DOHH2 (cell line): ENCODE data around the gene KAT2B.

Source experiments
- H3F3A ChIP-seq: fragments of 200-600 bp; sonication (generic), shearing (Covaris generic); 2 replicates; pipeline ENCODE4 v1.6.0; 2016; ENCODE audit warnings: antibody characterized with exemption, mild to moderate bottlenecking; ENCODE audit not compliant: control insufficient read depth, insufficient read depth
- H3K27ac ChIP-seq: fragments of 200-600 bp; sonication (generic); 2 replicates; pipeline ENCODE4 v1.5.1; 2014; ENCODE audit warnings: low read depth, mild to moderate bottlenecking, low read length, moderate library complexity
- H3K27me3 ChIP-seq: fragments of 200-600 bp; sonication (generic); 2 replicates; pipeline ENCODE4 v1.6.1; 2014; ENCODE audit warnings: mild to moderate bottlenecking, low read length, mixed read lengths; ENCODE audit not compliant: control insufficient read depth
- H3K36me3 ChIP-seq: fragments of 200-600 bp; sonication (generic); 2 replicates; pipeline ENCODE4 v1.6.1; 2014; ENCODE audit warnings: mild to moderate bottlenecking, low read length, moderate library complexity, mixed read lengths; ENCODE audit not compliant: control insufficient read depth
- H3K4me1 ChIP-seq: fragments of 200-600 bp; sonication (generic); 2 replicates; pipeline ENCODE4 v1.6.1; 2014; ENCODE audit warnings: mild to moderate bottlenecking, low read length, mixed read lengths; ENCODE audit not compliant: control insufficient read depth
- H3K4me2 ChIP-seq: fragments of 200-600 bp; sonication (generic); 2 replicates; pipeline ENCODE4 v1.6.0; 2014; ENCODE audit warnings: mild to moderate bottlenecking, low read length, moderate library complexity
- H3K4me3 ChIP-seq: fragments of 200-600 bp; sonication (generic); 2 replicates; pipeline ENCODE4 v1.5.1; 2014; ENCODE audit warnings: mild to moderate bottlenecking, low read length, mixed read lengths
- H3K79me2 ChIP-seq: fragments of 200-600 bp; sonication (generic); 2 replicates; pipeline ENCODE4 v1.6.1; 2014; ENCODE audit warnings: mild to moderate bottlenecking, low read length, mixed read lengths; ENCODE audit not compliant: control insufficient read depth
- H3K9me2 ChIP-seq: fragments of 200-600 bp; sonication (generic); replicated peaks from 2 replicates; pipeline ENCODE4 v1.6.1; 2014; ENCODE audit warnings: mild to moderate bottlenecking, low read length, mixed read lengths; ENCODE audit not compliant: control insufficient read depth
- H3K9me3 ChIP-seq: fragments of 200-600 bp; sonication (generic); 2 replicates; pipeline ENCODE4 v1.6.1; 2014; ENCODE audit warnings: antibody characterized with exemption, low read length, mixed read lengths; ENCODE audit not compliant: control insufficient read depth, insufficient read depth
- H4K20me1 ChIP-seq: fragments of 200-600 bp; sonication (generic); 2 replicates; pipeline ENCODE4 v1.6.0; 2014; ENCODE audit warnings: low read depth, mild to moderate bottlenecking, antibody characterized with exemption, low read length, moderate library complexity; ENCODE audit not compliant: control insufficient read depth, insufficient read depth
- EZH2phosphoT487 ChIP-seq: fragments of 200-600 bp; sonication (generic); IDR thresholded peaks from 2 replicates; pipeline ENCODE4 v1.6.1; 2017; ENCODE audit warnings: borderline replicate concordance, mild to moderate bottlenecking, antibody characterized with exemption, low read length, moderate library complexity, mixed read lengths
- TF ChIP-seq, protein P1 (sequence below): fragments of 200-600 bp; sonication (generic); IDR thresholded peaks from one replicate; pipeline ENCODE4 v1.5.1; 2014; ENCODE audit warnings: antibody characterized with exemption, mild to moderate bottlenecking, low read depth, low read length; ENCODE audit not compliant: poor library complexity, severe bottlenecking

KAT2B gene

DNA sequence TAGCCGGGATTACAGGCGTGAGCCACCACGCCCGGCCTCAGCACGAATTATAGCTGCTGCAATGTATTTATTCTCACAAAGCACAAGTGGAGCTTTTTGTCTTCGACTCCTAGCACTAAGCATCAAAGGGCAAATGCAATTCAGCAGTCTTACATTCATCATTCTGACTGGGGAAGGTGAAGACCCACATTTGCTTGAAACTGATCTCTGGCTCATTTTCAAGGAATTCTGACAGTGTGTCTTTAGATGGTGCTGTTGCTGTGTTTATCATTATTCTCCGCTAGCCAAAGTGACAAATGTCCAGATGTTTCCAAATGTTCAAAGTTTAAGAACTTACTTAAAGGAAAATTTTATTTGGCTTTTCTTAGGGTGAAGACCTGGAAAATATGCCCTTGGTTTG lies 89.9 kb downstream of the KAT2B start:
- Histone ChIP-seq H3K79me2 (no peaks in the 10 kb centered on the region), H3K9me2 (no peaks in the 10 kb centered on the region), H3K4me1 (peaks cover 20% of the 10 kb centered on the region), H3K4me3 (no peak overlapping the region), H3F3A (no peaks in the 10 kb centered on the region), H3K9me3 (no peaks in the 10 kb centered on the region), H3K4me2 (no peak overlapping the region), H4K20me1 (no peaks in the 10 kb centered on the region), H3K36me3 (peaks cover 13% of the 10 kb centered on the region), H3K27ac (no peak overlapping the region), H3K27me3 (no peaks in the 10 kb centered on the region)
- TF ChIP-seq, protein P1, sequence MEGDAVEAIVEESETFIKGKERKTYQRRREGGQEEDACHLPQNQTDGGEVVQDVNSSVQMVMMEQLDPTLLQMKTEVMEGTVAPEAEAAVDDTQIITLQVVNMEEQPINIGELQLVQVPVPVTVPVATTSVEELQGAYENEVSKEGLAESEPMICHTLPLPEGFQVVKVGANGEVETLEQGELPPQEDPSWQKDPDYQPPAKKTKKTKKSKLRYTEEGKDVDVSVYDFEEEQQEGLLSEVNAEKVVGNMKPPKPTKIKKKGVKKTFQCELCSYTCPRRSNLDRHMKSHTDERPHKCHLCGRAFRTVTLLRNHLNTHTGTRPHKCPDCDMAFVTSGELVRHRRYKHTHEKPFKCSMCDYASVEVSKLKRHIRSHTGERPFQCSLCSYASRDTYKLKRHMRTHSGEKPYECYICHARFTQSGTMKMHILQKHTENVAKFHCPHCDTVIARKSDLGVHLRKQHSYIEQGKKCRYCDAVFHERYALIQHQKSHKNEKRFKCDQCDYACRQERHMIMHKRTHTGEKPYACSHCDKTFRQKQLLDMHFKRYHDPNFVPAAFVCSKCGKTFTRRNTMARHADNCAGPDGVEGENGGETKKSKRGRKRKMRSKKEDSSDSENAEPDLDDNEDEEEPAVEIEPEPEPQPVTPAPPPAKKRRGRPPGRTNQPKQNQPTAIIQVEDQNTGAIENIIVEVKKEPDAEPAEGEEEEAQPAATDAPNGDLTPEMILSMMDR = no peak
- TF ChIP-seq EZH2phosphoT487 = no peak

DNA sequence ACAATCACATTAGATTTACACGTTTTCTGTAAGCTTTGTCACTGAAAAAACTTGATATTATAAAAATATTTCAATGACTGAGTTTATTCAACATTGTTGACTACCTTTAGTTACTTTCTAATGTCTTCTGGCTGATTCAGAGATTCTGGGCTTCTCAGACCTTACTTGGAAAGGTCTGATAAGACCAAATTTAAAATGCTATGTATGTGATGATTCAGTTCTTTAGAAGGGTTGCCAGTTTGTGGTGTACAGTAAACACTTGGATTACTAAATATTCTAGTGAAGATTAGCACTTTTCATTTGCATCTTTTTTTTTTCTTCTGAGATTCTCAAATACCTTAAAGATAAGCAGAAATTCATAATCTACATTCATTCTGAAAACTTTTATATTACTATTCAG lies 96.0 kb downstream of the KAT2B start:
- H3F3A ChIP-seq = no peaks in the 10 kb centered on the region
- no peaks in the 10 kb centered on the region for H3K9me2 ChIP-seq
- no peak overlapping the region for H3K4me3 ChIP-seq
- no peaks in the 10 kb centered on the region for H3K9me3 ChIP-seq
- H3K27ac ChIP-seq = no peak overlapping the region
- TF ChIP-seq, protein P1 = no peak
- TF ChIP-seq EZH2phosphoT487 = no peak
- no peaks in the 10 kb centered on the region for H4K20me1 ChIP-seq
- H3K27me3 ChIP-seq = no peaks in the 10 kb centered on the region
- no peak overlapping the region for H3K4me2 ChIP-seq
- no peaks in the 10 kb centered on the region for H3K79me2 ChIP-seq
- no peaks in the 10 kb centered on the region for H3K4me1 ChIP-seq
- H3K36me3 ChIP-seq = peaks cover 10% of the 10 kb centered on the region

DNA sequence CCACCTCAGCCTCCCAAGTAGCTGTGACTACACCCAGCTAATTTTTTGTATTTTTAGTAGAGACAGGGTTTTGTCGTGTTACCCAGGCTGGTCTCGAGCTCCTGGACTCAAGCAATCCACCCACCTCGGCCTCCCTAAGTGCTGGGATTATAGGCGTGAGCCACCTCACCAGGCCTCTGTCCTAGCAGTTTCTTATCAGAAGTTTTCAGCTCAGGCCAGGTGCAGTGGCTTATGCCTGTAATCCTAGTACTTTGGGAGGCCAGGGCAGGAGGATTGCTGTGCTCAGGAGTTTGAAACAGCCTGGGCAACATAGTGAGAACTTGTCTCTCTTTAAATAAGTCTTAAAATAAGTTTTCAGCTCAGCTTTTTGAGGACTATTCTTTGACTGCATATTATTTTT lies 97.4 kb downstream of the KAT2B start:
- no peaks in the 10 kb centered on the region for H4K20me1 ChIP-seq
- no peaks in the 10 kb centered on the region for H3K9me3 ChIP-seq
- H3F3A ChIP-seq = no peaks in the 10 kb centered on the region
- no peak overlapping the region for H3K4me2 ChIP-seq
- H3K36me3 ChIP-seq = peaks cover 12% of the 10 kb centered on the region
- H3K27ac ChIP-seq = no peak overlapping the region
- no peaks in the 10 kb centered on the region for H3K79me2 ChIP-seq
- no peak overlapping the region for H3K4me3 ChIP-seq
- no peak for TF ChIP-seq EZH2phosphoT487
- TF ChIP-seq, protein P1 = no peak
- no peaks in the 10 kb centered on the region for H3K9me2 ChIP-seq
- H3K4me1 ChIP-seq = no peaks in the 10 kb centered on the region
- H3K27me3 ChIP-seq = no peaks in the 10 kb centered on the region

DNA sequence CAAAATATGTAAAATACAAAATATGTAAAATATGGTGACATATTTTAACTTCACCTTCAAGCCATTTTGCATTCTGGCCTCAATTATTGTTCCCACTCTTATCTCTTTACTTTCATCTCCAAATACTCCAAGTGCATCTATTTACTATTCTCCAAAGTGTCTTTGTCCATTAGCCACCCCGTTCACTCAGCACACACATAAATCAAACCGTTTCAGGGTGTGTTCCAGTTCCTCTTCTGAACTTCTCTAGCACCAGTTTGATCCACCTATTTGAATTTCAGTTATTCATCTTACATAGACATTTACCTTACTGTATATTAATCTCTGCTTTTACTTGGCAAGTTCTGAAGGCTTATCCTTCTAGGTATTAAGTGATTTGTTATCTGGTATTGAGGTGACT lies 100.6 kb downstream of the KAT2B start:
- no peak overlapping the region for H3K27ac ChIP-seq
- no peak overlapping the region for H3K4me3 ChIP-seq
- no peaks in the 10 kb centered on the region for H4K20me1 ChIP-seq
- H3K27me3 ChIP-seq = no peaks in the 10 kb centered on the region
- no peak overlapping the region for H3K4me2 ChIP-seq
- no peaks in the 10 kb centered on the region for H3K79me2 ChIP-seq
- no peaks in the 10 kb centered on the region for H3F3A ChIP-seq
- H3K9me2 ChIP-seq = no peaks in the 10 kb centered on the region
- no peaks in the 10 kb centered on the region for H3K9me3 ChIP-seq
- H3K36me3 ChIP-seq = peaks cover 12% of the 10 kb centered on the region
- H3K4me1 ChIP-seq = no peaks in the 10 kb centered on the region
- TF ChIP-seq, protein P1 = no peak
- no peak for TF ChIP-seq EZH2phosphoT487
